Measurements from ENCODE around the gene GOLGA6A. TPM values are rescaled to one million over a fixed set of nuclear protein-coding genes. Genes with fewer than 3 reads are reported as not detected.
A peak's percentile ranks its signal among the peaks of the same experiment; 100 is the strongest.

The GOLGA6A gene
- total and polyA plus RNA-seq, 3 donors from 2014 or later, result 24.6 to 42.4 (median 32.4) TPM

GRCh38 chr15:74039656-74040010 lies 42.7 kb downstream of the GOLGA6A start:
- H3K27me3 ChIP-seq, result no peaks in the 10 kb centered on the region
- H3K27ac ChIP-seq, result peak overlapping the region in 1 of 2 donors; percentile 59
- H3K9me3 ChIP-seq, result no peaks in the 10 kb centered on the region
- H3K4me1 ChIP-seq, result peaks cover 45% of the 10 kb centered on the region
- WGBS, 2 donors, result 62 to 85% methylated on average over 4 to 5 of the region's 5 CpGs
- DNase-seq, result no peak
- intact Hi-C loops (cut with DNase I; ENCODE audit: low total_unique reads), result loop anchor here (10.0 kb wide), 1 partner anchor 55 kb away; no protein-coding TSS in a partner anchor
- no peaks in the 10 kb centered on the region for H3K36me3 ChIP-seq (ENCODE audit: low read depth, missing control alignments)
- no peak for TF ChIP-seq POLR2A (IDR thresholded peaks at IDR 0.05)
- no peak for TF ChIP-seq CTCF (IDR thresholded peaks at IDR 0.05)
- H3K4me3 ChIP-seq, result no peak overlapping the region

- Histone ChIP-seq H3K36me3 (ENCODE audit: low read depth, missing control alignments) (no peaks in the 10 kb centered on the region), H3K4me1 (peaks cover 40% of the 10 kb centered on the region), H3K27ac (peak overlapping the region in 1 of 2 donors; percentile 59), H3K9me3 (no peaks in the 10 kb centered on the region), H3K4me3 (no peak overlapping the region), H3K27me3 (no peaks in the 10 kb centered on the region)
- no peak for TF ChIP-seq CTCF (IDR thresholded peaks at IDR 0.05)
- TF ChIP-seq POLR2A (IDR thresholded peaks at IDR 0.05), result no peak
- intact Hi-C loops (cut with DNase I; ENCODE audit: low total_unique reads), result loop anchor here (10.0 kb wide), 1 partner anchor 54 kb away; no protein-coding TSS in a partner anchor
- no peak for DNase-seq
- 60 to 61% methylated on average over 9 of the region's 9 CpGs for WGBS, 2 donors
Measured at GRCh38 chr15:74038707-74039655, 43.4 kb downstream of the GOLGA6A start.

GRCh38 chr15:74037171-74038117 lies 44.9 kb downstream of the GOLGA6A start:
- no peak for TF ChIP-seq CTCF (IDR thresholded peaks at IDR 0.05)
- peaks cover 28% of the 10 kb centered on the region for H3K4me1 ChIP-seq
- H3K27ac ChIP-seq, result no peak overlapping the region
- H3K9me3 ChIP-seq, result no peaks in the 10 kb centered on the region
- no peak overlapping the region for H3K4me3 ChIP-seq
- no peaks in the 10 kb centered on the region for H3K27me3 ChIP-seq
- intact Hi-C loops (cut with DNase I; ENCODE audit: low total_unique reads), result loop anchor here (10.0 kb wide), 1 partner anchor 53 kb away; no protein-coding TSS in a partner anchor
- H3K36me3 ChIP-seq (ENCODE audit: low read depth, missing control alignments), result no peaks in the 10 kb centered on the region
- DNase-seq, result no peak
- 64 to 73% methylated on average over 17 to 21 of the region's 21 CpGs for WGBS, 2 donors

- Histone ChIP-seq H3K36me3 (ENCODE audit: low read depth, missing control alignments) (no peaks in the 10 kb centered on the region), H3K9me3 (no peaks in the 10 kb centered on the region), H3K4me1 (peaks cover 28% of the 10 kb centered on the region), H3K27ac (no peak overlapping the region), H3K27me3 (no peaks in the 10 kb centered on the region), H3K4me3 (no peak overlapping the region)
- TF ChIP-seq POLR2A (IDR thresholded peaks at IDR 0.05) (no peak), CTCF (IDR thresholded peaks at IDR 0.05) (peak; percentile 36 to 52 (median 43))
- 60% methylated on average over 18 to 21 of the region's 21 CpGs for WGBS, 2 donors
- DNase-seq, result peak; percentile 83
- intact Hi-C loops (cut with DNase I; ENCODE audit: low total_unique reads), result loop anchor here (10.0 kb wide), 1 partner anchor 52 kb away; no protein-coding TSS in a partner anchor
Measured at GRCh38 chr15:74036271-74037170, 45.8 kb downstream of the GOLGA6A start.

Measured in testis (tissue), 3 donors.